Ovary (tissue), 3 donors: ENCODE data around the gene ANKDD1B.

Source experiments
- CTCF ChIP-seq, 3 donors: fragments of 450-650 bp in 2 of 3; fragments of 200-600 bp in 1 of 3; IDR thresholded peaks; one replicate each; pipeline versions ENCODE4 v1.5.1 to v1.8.0; 2016 to 2022; ENCODE audit warnings: antibody characterized with exemption in 3 of 3, mild to moderate bottlenecking in 1 of 3
- EP300 ChIP-seq: sonication (generic); formaldehyde crosslinking; IDR thresholded peaks from one replicate; pipeline ENCODE4 v1.6.1; 2017; ENCODE audit warnings: antibody characterized with exemption
- POLR2A ChIP-seq: fragments of 450-650 bp; IDR thresholded peaks from one replicate; pipeline ENCODE4 v1.6.1; 2017; ENCODE audit warnings: antibody characterized with exemption, mild to moderate bottlenecking, moderate library complexity
- donor health status: DM: no; HTN: no; CAD: no.

DNA sequence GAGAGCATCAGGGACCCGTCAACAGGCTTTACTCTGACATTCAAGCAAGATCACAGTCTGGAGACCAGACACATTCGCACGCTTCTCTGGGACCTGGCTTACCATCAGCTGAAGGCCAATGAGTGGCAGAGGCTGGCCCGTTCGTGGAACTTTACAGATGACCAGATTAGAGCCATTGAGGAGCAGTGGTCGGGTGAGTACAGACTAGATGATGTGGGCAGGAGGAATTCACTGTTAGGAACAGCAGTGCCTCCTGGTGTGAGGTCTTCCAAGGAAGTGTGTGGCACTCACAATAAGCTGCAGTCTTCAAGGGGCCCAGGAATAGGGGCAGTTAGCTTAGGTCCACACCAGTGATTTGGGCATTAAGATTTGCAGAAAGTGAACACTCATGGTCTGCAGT, 55.5 kb downstream of the ANKDD1B start:
- TF ChIP-seq CTCF (IDR thresholded peaks at IDR 0.05) (no peak), POLR2A (no peak), EP300 (no peak)
